ENCODE results near the gene S100A12. TPM values are rescaled to one million over a fixed set of nuclear protein-coding genes. Genes with fewer than 3 reads are reported as not detected.

Gene S100A12
- total and polyA plus RNA-seq, 7 donors = 2.9 to 23.4 (median 20.8) TPM; not detected in 4

DNA sequence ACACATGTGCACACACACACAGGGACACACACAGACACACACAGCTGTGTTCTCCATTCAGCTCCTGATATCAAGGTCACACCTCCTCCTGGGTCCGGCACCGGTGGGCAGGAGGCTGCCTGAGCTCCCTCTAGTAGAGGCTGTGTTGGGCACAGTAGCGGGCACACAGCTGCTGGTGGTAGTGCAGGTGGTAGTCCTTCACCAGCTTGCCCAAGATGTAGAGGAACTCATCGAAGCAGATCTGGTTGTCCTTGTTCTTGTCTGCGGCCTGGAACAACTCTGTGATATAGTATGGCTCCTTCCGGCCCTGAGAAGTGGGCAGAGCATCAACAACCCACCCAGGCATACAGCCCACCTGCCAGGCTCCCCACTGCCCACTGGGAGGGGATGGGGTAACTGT lies 21.0 kb upstream of the S100A12 start:
- 77 to 89% methylated on average over 6 of the region's 6 CpGs for WGBS, 2 donors
- intact Hi-C loops (cut with DNase I) = no loop called here

DNA sequence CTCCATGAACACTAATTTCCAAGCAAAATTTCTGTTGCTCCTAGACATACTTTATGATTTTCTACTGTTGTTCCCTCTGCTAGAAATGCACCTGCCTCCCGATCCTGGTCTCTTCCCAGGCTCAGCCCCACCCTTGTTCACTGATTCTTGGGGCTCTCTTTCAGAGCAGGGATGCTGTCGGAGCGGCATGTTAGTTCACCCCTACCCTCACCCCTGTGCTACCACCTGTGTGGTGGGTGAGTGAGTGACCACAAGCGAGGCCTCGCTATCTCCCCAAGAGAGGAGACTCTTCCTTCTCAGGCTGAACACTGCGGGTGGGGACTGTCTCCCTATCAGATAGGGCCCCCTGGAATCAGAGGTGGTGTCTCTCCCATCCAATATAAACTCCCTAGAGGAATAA lies 20.4 kb upstream of the S100A12 start:
- intact Hi-C loops (cut with DNase I) = no loop called here
- Histone ChIP-seq H3K4me3 (no peak overlapping the region), H3K27me3 (peaks cover 0 to 11% (median 0%) of the 10 kb centered on the region in 3 donors), H3K9me3 (no peaks in the 10 kb centered on the region), H3K4me1 (no peaks in the 10 kb centered on the region), H3K27ac (no peak overlapping the region), H3K36me3 (no peaks in the 10 kb centered on the region)
- DNase-seq = no peak
- TF ChIP-seq POLR2A (IDR thresholded peaks at IDR 0.05) (no peak), EP300 (IDR thresholded peaks at IDR 0.05) (no peak), POLR2AphosphoS5 (IDR thresholded peaks at IDR 0.05) (no peak)
- TF ChIP-seq, protein P1, sequence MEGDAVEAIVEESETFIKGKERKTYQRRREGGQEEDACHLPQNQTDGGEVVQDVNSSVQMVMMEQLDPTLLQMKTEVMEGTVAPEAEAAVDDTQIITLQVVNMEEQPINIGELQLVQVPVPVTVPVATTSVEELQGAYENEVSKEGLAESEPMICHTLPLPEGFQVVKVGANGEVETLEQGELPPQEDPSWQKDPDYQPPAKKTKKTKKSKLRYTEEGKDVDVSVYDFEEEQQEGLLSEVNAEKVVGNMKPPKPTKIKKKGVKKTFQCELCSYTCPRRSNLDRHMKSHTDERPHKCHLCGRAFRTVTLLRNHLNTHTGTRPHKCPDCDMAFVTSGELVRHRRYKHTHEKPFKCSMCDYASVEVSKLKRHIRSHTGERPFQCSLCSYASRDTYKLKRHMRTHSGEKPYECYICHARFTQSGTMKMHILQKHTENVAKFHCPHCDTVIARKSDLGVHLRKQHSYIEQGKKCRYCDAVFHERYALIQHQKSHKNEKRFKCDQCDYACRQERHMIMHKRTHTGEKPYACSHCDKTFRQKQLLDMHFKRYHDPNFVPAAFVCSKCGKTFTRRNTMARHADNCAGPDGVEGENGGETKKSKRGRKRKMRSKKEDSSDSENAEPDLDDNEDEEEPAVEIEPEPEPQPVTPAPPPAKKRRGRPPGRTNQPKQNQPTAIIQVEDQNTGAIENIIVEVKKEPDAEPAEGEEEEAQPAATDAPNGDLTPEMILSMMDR (IDR thresholded peaks at IDR 0.05) = no peak
- WGBS, 2 donors = 79 to 89% methylated on average over 6 of the region's 6 CpGs

More for the DNA sequence above, 21.0 kb upstream of the S100A12 start:
- no peaks in the 10 kb centered on the region for H3K4me1 ChIP-seq
- no peaks in the 10 kb centered on the region for H3K9me3 ChIP-seq
- H3K27me3 ChIP-seq = peaks cover 0 to 11% (median 0%) of the 10 kb centered on the region in 3 donors
- no peak for DNase-seq
- H3K4me3 ChIP-seq = no peak overlapping the region
- no peaks in the 10 kb centered on the region for H3K36me3 ChIP-seq
- TF ChIP-seq POLR2AphosphoS5 (IDR thresholded peaks at IDR 0.05) (no peak), POLR2A (IDR thresholded peaks at IDR 0.05) (no peak)
- no peak overlapping the region for H3K27ac ChIP-seq

DNA sequence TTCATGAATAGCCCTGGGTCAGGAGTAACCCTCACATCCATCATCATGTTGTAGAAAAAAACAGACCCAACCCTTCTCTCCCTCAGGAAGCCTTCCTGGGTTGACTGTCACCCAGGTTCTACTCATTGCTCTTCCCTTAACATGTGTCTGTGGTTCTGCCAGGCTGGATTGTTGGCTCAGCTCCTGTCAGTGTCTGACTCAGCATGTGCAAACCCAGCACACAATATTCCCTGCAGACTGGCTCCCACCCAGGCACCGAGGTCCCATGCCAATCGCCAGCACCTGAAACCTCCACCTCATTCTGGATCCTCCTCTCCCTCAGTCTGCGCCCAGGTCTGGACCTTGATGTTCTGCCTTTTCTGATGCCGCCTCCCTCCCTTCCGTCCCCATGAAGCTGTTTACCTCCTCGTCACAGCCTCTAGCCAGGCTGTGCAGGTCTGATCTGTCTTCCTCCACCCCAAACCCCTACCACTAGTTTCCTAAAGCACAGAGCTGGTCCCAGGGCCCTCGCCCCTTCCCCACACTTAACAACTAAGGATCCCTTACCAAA lies 19.8 kb upstream of the S100A12 start:
- Histone ChIP-seq H3K27ac (no peak overlapping the region), H3K36me3 (no peaks in the 10 kb centered on the region), H3K9me3 (no peaks in the 10 kb centered on the region), H3K4me3 (no peak overlapping the region), H3K27me3 (peaks cover 0 to 11% (median 0%) of the 10 kb centered on the region in 3 donors), H3K4me1 (no peaks in the 10 kb centered on the region)
- TF ChIP-seq POLR2A (IDR thresholded peaks at IDR 0.05) = no peak
- no peak for TF ChIP-seq POLR2AphosphoS5 (IDR thresholded peaks at IDR 0.05)
- TF ChIP-seq, protein P1 (IDR thresholded peaks at IDR 0.05) = no peak
- TF ChIP-seq EP300 (IDR thresholded peaks at IDR 0.05) = no peak
- 63 to 78% methylated on average over 7 of the region's 7 CpGs for WGBS, 2 donors
- intact Hi-C loops (cut with DNase I) = no loop called here
- DNase-seq = no peak

DNA sequence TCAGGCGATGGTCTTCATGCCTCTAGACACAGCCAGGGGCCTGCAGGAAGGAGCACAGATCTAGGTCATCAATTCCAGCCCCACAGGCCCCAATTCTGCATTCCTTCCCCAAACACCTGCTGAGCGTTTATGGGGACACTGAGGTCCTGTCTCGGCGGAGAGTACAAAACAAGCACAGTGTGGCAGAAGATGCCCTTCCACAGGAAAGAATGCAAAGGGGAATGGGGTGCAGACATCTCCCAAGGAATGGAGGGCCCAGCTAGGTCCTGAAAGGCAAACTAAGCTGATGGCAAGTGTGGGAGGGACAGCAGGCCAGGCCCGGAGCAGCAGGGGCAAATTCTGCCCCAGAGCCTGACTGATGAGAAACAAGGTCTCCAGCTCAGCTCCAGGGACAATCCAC lies 19.0 kb upstream of the S100A12 start:
- intact Hi-C loops (cut with DNase I) = no loop called here
- TF ChIP-seq POLR2A (IDR thresholded peaks at IDR 0.05) (no peak), POLR2AphosphoS5 (IDR thresholded peaks at IDR 0.05) (no peak), EP300 (IDR thresholded peaks at IDR 0.05) (no peak)
- TF ChIP-seq, protein P1 (IDR thresholded peaks at IDR 0.05) = no peak
- H3K4me1 ChIP-seq = no peaks in the 10 kb centered on the region
- no peak overlapping the region for H3K4me3 ChIP-seq
- no peak overlapping the region for H3K27ac ChIP-seq
- WGBS, 2 donors = 83% methylated on average over 5 of the region's 5 CpGs
- no peak for DNase-seq
- H3K9me3 ChIP-seq = no peaks in the 10 kb centered on the region
- peaks cover 0 to 11% (median 0%) of the 10 kb centered on the region in 3 donors for H3K27me3 ChIP-seq
- H3K36me3 ChIP-seq = no peaks in the 10 kb centered on the region

DNA sequence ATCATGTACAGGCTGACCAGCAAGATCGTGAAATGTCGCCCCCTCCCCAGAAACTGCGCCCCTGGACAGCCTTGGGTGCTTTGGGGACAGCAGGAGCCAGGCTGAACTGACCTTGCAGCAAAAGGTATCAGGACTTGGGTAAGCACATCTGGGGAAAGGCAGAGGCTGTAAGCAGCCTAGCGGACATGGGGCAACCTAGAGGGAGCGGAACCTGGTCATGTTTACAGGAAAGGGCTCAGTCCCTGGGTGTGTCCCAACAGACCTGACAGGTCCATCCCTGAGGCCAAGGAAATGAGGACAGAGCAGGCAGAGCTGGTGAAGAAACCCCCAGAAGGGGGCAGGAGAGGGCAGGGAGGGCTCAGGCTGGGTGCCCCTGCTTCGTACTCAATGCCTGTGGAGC lies 18.5 kb upstream of the S100A12 start:
- Histone ChIP-seq H3K36me3 (no peaks in the 10 kb centered on the region), H3K27ac (no peak overlapping the region), H3K4me1 (no peaks in the 10 kb centered on the region), H3K9me3 (no peaks in the 10 kb centered on the region), H3K27me3 (peaks cover 0 to 11% (median 0%) of the 10 kb centered on the region in 3 donors), H3K4me3 (no peak overlapping the region)
- no peak for DNase-seq
- TF ChIP-seq EP300 (IDR thresholded peaks at IDR 0.05) = no peak
- no peak for TF ChIP-seq POLR2AphosphoS5 (IDR thresholded peaks at IDR 0.05)
- no peak for TF ChIP-seq POLR2A (IDR thresholded peaks at IDR 0.05)
- TF ChIP-seq, protein P1 (IDR thresholded peaks at IDR 0.05) = no peak
- intact Hi-C loops (cut with DNase I) = no loop called here
- WGBS, 2 donors = 71 to 82% methylated on average over 6 of the region's 6 CpGs

Data from sigmoid colon (tissue), 7 donors.